OCI-LY3 (cell line): Measurements from ENCODE around the gene YAP1.

ENCODE experiments used
- EZH2phosphoT487 ChIP-seq: fragments of 200-600 bp; shearing (Covaris generic); IDR thresholded peaks from 2 replicates; pipeline ENCODE4 v1.6.1; 2018; ENCODE audit warnings: antibody characterized with exemption, mixed run types, low read depth
- TF ChIP-seq, protein P1 (sequence below): fragments of 200-600, 300-600 bp; sonication (generic); IDR thresholded peaks from 2 replicates; pipeline ENCODE4 v1.5.1; 2014; ENCODE audit warnings: antibody characterized with exemption, low read length, low read depth

DNA sequence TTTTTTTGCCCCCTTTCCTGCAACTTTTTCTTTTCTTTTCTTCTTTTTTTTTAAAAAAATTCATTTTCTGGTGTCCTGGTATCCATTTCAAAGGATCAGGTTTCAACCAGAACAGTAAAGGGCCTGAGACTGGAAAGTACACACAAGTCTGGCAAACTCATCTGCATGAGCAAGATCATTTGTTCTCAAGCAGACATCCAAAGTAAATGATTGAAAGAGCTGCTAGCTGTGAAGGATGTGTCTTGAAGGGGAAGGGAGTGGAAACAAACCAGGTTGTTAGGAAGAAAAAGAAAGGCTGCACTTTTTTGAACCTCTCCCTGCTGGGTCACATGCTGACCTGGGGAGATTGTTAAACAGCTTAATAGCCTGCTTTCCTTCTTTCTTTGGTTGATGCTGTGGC, 5.3 kb downstream of the YAP1 start:
- TF ChIP-seq, protein P1, sequence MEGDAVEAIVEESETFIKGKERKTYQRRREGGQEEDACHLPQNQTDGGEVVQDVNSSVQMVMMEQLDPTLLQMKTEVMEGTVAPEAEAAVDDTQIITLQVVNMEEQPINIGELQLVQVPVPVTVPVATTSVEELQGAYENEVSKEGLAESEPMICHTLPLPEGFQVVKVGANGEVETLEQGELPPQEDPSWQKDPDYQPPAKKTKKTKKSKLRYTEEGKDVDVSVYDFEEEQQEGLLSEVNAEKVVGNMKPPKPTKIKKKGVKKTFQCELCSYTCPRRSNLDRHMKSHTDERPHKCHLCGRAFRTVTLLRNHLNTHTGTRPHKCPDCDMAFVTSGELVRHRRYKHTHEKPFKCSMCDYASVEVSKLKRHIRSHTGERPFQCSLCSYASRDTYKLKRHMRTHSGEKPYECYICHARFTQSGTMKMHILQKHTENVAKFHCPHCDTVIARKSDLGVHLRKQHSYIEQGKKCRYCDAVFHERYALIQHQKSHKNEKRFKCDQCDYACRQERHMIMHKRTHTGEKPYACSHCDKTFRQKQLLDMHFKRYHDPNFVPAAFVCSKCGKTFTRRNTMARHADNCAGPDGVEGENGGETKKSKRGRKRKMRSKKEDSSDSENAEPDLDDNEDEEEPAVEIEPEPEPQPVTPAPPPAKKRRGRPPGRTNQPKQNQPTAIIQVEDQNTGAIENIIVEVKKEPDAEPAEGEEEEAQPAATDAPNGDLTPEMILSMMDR, result no peak
- no peak for TF ChIP-seq EZH2phosphoT487
